GM12872 (cell line): Measurements from ENCODE around the gene GRIK5.

Experiments
- TF ChIP-seq, protein P1 (sequence below): IDR thresholded peaks from 3 replicates; pipeline ENCODE4 v1.5.1; 2011; ENCODE audit warnings: low read depth, mild to moderate bottlenecking, low read length, moderate library complexity; ENCODE audit not compliant: insufficient read depth

The GRIK5 gene

GRCh38 chr19:42080764-42081375 is 10.9 kb upstream of the GRIK5 start:
- TF ChIP-seq, protein P1, sequence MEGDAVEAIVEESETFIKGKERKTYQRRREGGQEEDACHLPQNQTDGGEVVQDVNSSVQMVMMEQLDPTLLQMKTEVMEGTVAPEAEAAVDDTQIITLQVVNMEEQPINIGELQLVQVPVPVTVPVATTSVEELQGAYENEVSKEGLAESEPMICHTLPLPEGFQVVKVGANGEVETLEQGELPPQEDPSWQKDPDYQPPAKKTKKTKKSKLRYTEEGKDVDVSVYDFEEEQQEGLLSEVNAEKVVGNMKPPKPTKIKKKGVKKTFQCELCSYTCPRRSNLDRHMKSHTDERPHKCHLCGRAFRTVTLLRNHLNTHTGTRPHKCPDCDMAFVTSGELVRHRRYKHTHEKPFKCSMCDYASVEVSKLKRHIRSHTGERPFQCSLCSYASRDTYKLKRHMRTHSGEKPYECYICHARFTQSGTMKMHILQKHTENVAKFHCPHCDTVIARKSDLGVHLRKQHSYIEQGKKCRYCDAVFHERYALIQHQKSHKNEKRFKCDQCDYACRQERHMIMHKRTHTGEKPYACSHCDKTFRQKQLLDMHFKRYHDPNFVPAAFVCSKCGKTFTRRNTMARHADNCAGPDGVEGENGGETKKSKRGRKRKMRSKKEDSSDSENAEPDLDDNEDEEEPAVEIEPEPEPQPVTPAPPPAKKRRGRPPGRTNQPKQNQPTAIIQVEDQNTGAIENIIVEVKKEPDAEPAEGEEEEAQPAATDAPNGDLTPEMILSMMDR: no peak

DNA sequence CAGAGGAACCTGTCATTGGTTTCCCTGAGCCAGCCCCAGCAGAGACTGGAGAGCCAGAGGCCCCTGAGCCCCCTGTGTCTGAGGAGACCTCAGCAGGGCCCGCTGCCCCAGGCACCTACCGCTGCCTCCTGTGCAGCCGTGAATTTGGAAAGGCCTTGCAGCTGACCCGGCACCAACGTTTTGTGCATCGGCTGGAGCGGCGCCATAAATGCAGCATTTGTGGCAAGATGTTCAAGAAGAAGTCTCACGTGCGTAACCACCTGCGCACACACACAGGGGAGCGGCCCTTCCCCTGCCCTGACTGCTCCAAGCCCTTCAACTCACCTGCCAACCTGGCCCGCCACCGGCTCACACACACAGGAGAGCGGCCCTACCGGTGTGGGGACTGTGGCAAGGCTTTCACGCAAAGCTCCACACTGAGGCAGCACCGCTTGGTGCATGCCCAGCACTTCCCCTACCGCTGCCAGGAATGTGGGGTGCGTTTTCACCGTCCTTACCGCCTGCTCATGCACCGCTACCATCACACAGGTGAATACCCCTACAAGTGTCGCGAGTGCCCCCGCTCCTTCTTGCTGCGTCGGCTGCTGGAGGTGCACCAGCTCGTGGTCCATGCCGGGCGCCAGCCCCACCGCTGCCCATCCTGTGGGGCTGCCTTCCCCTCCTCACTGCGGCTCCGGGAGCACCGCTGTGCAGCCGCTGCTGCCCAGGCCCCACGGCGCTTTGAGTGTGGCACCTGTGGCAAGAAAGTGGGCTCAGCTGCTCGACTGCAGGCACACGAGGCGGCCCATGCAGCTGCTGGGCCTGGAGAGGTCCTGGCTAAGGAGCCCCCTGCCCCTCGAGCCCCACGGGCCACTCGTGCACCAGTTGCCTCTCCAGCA is 10.1 kb upstream of the GRIK5 start:
- TF ChIP-seq, protein P1: no peak

DNA sequence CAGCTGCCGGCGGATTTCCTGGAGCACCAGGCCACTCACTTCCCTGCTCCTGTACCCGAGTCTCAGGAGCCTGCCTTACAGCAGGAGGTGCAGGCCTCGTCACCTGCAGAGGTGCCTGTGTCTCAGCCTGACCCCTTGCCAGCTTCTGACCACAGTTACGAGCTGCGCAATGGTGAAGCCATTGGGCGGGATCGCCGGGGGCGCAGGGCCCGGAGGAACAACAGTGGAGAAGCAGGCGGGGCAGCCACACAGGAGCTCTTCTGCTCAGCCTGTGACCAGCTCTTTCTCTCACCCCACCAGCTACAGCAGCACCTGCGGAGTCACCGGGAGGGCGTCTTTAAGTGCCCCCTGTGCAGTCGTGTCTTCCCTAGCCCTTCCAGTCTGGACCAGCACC is 9.3 kb upstream of the GRIK5 start:
- TF ChIP-seq, protein P1: no peak

DNA sequence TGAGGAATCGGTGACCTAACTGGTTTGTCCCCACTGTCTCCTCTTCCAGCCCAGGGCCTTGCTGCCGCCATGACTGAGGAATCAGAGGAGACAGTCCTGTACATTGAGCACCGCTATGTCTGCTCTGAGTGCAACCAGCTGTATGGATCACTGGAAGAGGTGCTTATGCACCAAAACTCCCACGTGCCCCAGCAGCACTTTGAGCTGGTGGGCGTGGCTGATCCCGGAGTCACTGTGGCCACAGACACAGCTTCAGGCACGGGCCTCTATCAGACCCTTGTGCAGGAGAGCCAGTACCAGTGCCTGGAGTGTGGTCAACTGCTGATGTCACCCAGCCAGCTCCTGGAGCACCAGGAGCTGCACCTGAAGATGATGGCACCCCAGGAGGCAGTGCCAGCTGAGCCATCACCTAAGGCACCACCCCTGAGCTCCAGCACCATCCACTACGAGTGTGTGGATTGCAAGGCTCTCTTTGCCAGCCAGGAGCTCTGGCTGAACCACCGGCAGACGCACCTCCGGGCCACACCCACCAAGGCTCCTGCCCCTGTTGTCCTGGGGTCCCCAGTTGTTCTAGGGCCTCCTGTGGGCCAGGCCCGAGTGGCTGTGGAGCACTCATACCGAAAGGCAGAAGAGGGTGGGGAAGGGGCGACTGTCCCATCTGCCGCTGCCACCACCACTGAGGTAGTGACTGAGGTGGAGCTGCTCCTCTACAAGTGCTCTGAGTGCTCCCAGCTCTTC is 8.7 kb upstream of the GRIK5 start:
- TF ChIP-seq, protein P1: no peak

- TF ChIP-seq, protein P1: no peak
Observed at GRCh38 chr19:42078058-42078457, 8.1 kb upstream of the GRIK5 start.

GRCh38 chr19:42076380-42076944 is 6.5 kb upstream of the GRIK5 start:
- TF ChIP-seq, protein P1: no peak
